Transverse colon (tissue), 4 donors: ENCODE results near the gene THSD8. TPM values are rescaled to one million over a fixed set of nuclear protein-coding genes. Genes with fewer than 3 reads are reported as not detected.

ENCODE experiments used
- DNase-seq: peaks from one replicate; pipeline ENCODE4 v3.0.0-alpha.2; 2019
- H3K27ac ChIP-seq, 4 donors: fragments of 200-600 bp; sonication (generic); 2 replicates each; pipeline ENCODE4 v1.5.1; 2016 to 2018; ENCODE audit warnings: inconsistent platforms in 4 of 4
- H3K27me3 ChIP-seq: fragments of 200-600 bp; sonication (generic); 2 replicates; pipeline ENCODE4 v1.5.1; 2017; ENCODE audit warnings: inconsistent platforms
- H3K36me3 ChIP-seq, 4 donors: fragments of 200-600 bp; sonication (generic); 2 replicates each; pipeline ENCODE4 v1.5.1; 2017 to 2019; ENCODE audit warnings: inconsistent platforms in 4 of 4
- H3K4me1 ChIP-seq, 4 donors: fragments of 200-600 bp; sonication (generic); 2 replicates each; pipeline ENCODE4 v1.5.1; 2017 to 2020; ENCODE audit warnings: inconsistent platforms in 4 of 4
- H3K4me3 ChIP-seq, 4 donors: fragments of 200-600 bp; sonication (generic); 1 replicate in 1 of 4; 2 replicates in 3 of 4; pipeline versions ENCODE4 v1.5.1 to v1.6.1; 2017 to 2019; ENCODE audit warnings: inconsistent platforms in 4 of 4
- H3K9me3 ChIP-seq, 2 donors: fragments of 200-600 bp; sonication (generic); 2 replicates each; pipeline ENCODE4 v1.5.1; 2017 to 2019; ENCODE audit warnings: inconsistent platforms in 2 of 2
- CTCF ChIP-seq, 5 experiments: fragments of 200-600 bp in 3 of 5; fragments of 450-650 bp in 2 of 5; sonication (generic) in 3 of 5; IDR thresholded peaks; 1 replicate in 2 of 5; 2 replicates in 3 of 5; pipeline ENCODE4 v1.5.1; 2016 to 2017; ENCODE audit warnings: antibody characterized with exemption in 5 of 5, inconsistent platforms in 3 of 5, mild to moderate bottlenecking in 2 of 5, moderate library complexity in 1 of 5
- EP300 ChIP-seq: sonication (generic); formaldehyde crosslinking; IDR thresholded peaks from one replicate; pipeline ENCODE4 v1.6.1; 2017; ENCODE audit warnings: antibody characterized with exemption, low read depth
- POLR2A ChIP-seq: fragments of 450-650 bp; IDR thresholded peaks from one replicate; pipeline ENCODE4 v1.6.1; 2016; ENCODE audit warnings: antibody characterized with exemption, mild to moderate bottlenecking, moderate library complexity
- POLR2AphosphoS5 ChIP-seq, 3 donors: sonication (generic); formaldehyde crosslinking; IDR thresholded peaks; one replicate each; pipeline ENCODE4 v1.6.1; 2016; ENCODE audit warnings: antibody characterized with exemption in 3 of 3
- WGBS, 2 donors: methylation state at CpG; one replicate each; pipeline ENCODE4 v1.1.5; 2018; ENCODE audit warnings: low coverage in 1 of 2; 5-methylcytosine and 5-hydroxymethylcytosine counted together
- in situ Hi-C, 4 donors: fragments of 200-750 bp; cut with MboI; loops; one replicate each; pipeline versions ENCODE4 v1.15.0 to v1.15.1; 2017; ENCODE audit warnings: low sequenced_read_pairs in 3 of 4, low pct_ligation_motif_present in 1 of 4, low pct_unique_long_range_greater_than_20kb in 1 of 4
- intact Hi-C: fragments of 100-400 bp; cut with DNase I; formaldehyde crosslinking; loops from one replicate; pipeline ENCODE4 v1.15.1; 2023; ENCODE audit warnings: low total_unique reads
- total RNA-seq, 4 donors: library from RNA; depleted of rRNA; stranded (reverse); fragments of >200 nt; gene quantifications; one replicate each; pipeline ENCODE4 v1.1.0, GENCODE V29; 2016

Gene THSD8
- total RNA-seq, 4 donors from 2014 or later = 1.6 TPM; not detected in 3

- Histone ChIP-seq H3K36me3 (no peaks in the 10 kb centered on the region), H3K27me3 (peaks cover 99% of the 10 kb centered on the region), H3K9me3 (no peaks in the 10 kb centered on the region), H3K27ac (no peak within 1 kb of the TSS), H3K4me1 (peaks cover 16 to 35% (median 31%) of the 10 kb centered on the region in 4 donors), H3K4me3 (peak within 1 kb of the TSS in 2 of 4 donors; percentile 28 to 46)
- DNase-seq = peak; percentile 46
- intact Hi-C loops (no loop called here), in situ Hi-C loops (no loop called here)
- WGBS, 2 donors = 0% methylated on average over 22 of the region's 69 CpGs; no CpG with 5 or more reads in 1 of the 2 donors
- TF ChIP-seq EP300 (no peak), POLR2A (no peak), CTCF (IDR thresholded peaks at IDR 0.05) (peak in 3 of 5 experiments; percentile 36 to 48 (median 40)), POLR2AphosphoS5 (IDR thresholded peaks at IDR 0.05) (no peak)
Measured at GRCh38 chr19:12838182-12838885, 36.5 kb downstream of the THSD8 start, which contains the start of gene MAST1. TSS of gene MAST1 (plus strand) at chr19:12838515. CDS start at chr19:12838573, 58 bp downstream.

GRCh38 chr19:12838886-12839756 is 37.3 kb downstream of the THSD8 start:
- Histone ChIP-seq H3K4me1 (peaks cover 11 to 29% (median 24%) of the 10 kb centered on the region in 4 donors), H3K9me3 (no peaks in the 10 kb centered on the region), H3K27ac (no peak overlapping the region), H3K36me3 (no peaks in the 10 kb centered on the region), H3K27me3 (peaks cover 99% of the 10 kb centered on the region), H3K4me3 (peak overlapping the region in 1 of 4 donors; percentile 46)
- intact Hi-C loops = no loop called here
- no peak for TF ChIP-seq POLR2A
- no peak for TF ChIP-seq CTCF (IDR thresholded peaks at IDR 0.05)
- no peak for TF ChIP-seq EP300
- TF ChIP-seq POLR2AphosphoS5 (IDR thresholded peaks at IDR 0.05) = no peak
- DNase-seq = no peak
- in situ Hi-C loops = no loop called here
- 20% methylated on average over 20 of the region's 21 CpGs; no CpG with 5 or more reads in 1 of the 2 donors for WGBS, 2 donors

GRCh38 chr19:12840091-12841079 is 38.5 kb downstream of the THSD8 start:
- DNase-seq = peak; percentile 84
- in situ Hi-C loops (loop anchor here in 3 of 4 donors (10.0 kb wide), 2 partner anchors 76 to 86 kb away; partner anchors contain the start of gene BEST2 (in 1 of the 3)), intact Hi-C loops (loop anchor here (5.0 kb wide), 1 partner anchor 73 kb away; no protein-coding TSS in a partner anchor)
- Histone ChIP-seq H3K27ac (no peak overlapping the region), H3K4me1 (peaks cover 8 to 26% (median 22%) of the 10 kb centered on the region in 4 donors), H3K9me3 (no peaks in the 10 kb centered on the region), H3K36me3 (no peaks in the 10 kb centered on the region), H3K4me3 (peak overlapping the region in 2 of 4 donors; percentile 8 to 24), H3K27me3 (peaks cover 98% of the 10 kb centered on the region)
- TF ChIP-seq POLR2AphosphoS5 (IDR thresholded peaks at IDR 0.05) (no peak), EP300 (no peak), CTCF (IDR thresholded peaks at IDR 0.05) (no peak), POLR2A (no peak)
- WGBS, 2 donors = 30% methylated on average over 41 of the region's 43 CpGs; no CpG with 5 or more reads in 1 of the 2 donors
